ENCODE measurements around the gene POM121C.
"Not testable (repeated sequence)": the region's sequence is repeated elsewhere in the genome, so short reads cannot be mapped to it uniquely, and the experiment has no call there.

DNA sequence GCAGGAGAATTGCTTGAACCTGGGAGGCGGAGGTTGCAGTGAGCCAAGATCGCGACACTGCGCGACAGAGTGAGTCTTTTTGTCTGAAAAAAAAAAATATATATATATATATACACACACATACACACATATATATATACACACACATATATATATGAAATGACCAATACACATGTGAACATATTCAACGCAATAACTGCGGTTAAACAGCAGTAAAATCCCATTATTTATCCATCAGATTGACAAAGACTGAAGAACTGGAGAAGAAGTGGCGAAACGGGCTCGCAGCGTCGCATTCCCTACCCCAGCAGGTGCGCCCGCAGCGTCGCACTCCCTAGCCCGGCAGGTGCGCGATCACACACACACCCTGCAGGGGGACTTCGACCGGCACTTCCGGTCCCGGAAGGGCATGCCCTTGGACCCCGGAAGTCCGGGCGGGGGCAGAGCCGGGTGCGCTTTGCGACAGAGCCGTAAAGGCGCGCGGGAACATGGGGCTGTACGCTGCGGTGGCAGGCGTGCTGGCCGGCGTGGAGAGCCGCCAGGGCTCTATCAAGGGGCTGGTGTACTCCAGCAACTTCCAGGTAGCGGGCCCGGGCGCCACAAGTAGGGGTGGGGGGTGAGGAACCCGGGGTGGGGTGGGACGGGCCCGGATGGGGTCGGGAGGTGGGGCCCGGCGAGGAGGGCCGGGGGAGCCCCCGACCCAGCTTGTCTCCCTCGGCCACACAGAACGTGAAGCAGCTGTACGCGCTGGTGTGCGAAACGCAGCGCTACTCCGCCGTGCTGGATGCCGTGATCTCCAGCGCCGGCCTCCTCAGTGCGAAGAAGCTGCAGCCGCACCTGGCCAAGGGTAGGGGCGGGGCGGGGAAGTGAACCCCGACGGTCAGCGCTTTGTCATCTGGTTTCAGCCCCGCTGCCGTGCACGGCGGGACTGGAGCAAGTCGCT, 75.9 kb downstream of the POM121C start:
- not testable (repeated sequence) for TF ChIP-seq SP7 (tag by site-specific recombination; IDR thresholded peaks at IDR 0.05); TSHZ1 (tag by site-specific recombination; IDR thresholded peaks at IDR 0.05; ENCODE audit: borderline replicate concordance); ZNF362 (tag by site-specific recombination; IDR thresholded peaks at IDR 0.05); PATZ1 (tag by site-specific recombination; IDR thresholded peaks at IDR 0.05); ZNF558 (tag by site-specific recombination; IDR thresholded peaks at IDR 0.05); SP2 (tag by site-specific recombination; IDR thresholded peaks at IDR 0.05); ZBTB1 (tag by site-specific recombination; IDR thresholded peaks at IDR 0.05); KLF1 (tag by site-specific recombination; IDR thresholded peaks at IDR 0.05)
- TF ChIP-seq, protein P1, sequence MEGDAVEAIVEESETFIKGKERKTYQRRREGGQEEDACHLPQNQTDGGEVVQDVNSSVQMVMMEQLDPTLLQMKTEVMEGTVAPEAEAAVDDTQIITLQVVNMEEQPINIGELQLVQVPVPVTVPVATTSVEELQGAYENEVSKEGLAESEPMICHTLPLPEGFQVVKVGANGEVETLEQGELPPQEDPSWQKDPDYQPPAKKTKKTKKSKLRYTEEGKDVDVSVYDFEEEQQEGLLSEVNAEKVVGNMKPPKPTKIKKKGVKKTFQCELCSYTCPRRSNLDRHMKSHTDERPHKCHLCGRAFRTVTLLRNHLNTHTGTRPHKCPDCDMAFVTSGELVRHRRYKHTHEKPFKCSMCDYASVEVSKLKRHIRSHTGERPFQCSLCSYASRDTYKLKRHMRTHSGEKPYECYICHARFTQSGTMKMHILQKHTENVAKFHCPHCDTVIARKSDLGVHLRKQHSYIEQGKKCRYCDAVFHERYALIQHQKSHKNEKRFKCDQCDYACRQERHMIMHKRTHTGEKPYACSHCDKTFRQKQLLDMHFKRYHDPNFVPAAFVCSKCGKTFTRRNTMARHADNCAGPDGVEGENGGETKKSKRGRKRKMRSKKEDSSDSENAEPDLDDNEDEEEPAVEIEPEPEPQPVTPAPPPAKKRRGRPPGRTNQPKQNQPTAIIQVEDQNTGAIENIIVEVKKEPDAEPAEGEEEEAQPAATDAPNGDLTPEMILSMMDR (tag by site-specific recombination; IDR thresholded peaks at IDR 0.05), result not testable (repeated sequence)
- TF ChIP-seq, protein P2, sequence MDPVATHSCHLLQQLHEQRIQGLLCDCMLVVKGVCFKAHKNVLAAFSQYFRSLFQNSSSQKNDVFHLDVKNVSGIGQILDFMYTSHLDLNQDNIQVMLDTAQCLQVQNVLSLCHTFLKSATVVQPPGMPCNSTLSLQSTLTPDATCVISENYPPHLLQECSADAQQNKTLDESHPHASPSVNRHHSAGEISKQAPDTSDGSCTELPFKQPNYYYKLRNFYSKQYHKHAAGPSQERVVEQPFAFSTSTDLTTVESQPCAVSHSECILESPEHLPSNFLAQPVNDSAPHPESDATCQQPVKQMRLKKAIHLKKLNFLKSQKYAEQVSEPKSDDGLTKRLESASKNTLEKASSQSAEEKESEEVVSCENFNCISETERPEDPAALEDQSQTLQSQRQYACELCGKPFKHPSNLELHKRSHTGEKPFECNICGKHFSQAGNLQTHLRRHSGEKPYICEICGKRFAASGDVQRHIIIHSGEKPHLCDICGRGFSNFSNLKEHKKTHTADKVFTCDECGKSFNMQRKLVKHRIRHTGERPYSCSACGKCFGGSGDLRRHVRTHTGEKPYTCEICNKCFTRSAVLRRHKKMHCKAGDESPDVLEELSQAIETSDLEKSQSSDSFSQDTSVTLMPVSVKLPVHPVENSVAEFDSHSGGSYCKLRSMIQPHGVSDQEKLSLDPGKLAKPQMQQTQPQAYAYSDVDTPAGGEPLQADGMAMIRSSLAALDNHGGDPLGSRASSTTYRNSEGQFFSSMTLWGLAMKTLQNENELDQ (tag by site-specific recombination; IDR thresholded peaks at IDR 0.05; ENCODE audit: low read depth), result not testable (repeated sequence)

All from HEK293 (cell line).